ENCODE data around the gene CTPS1.

The CTPS1 gene

GRCh38 chr1:40971966-40972365 is 7.5 kb upstream of the CTPS1 start:
- no peaks in the 10 kb centered on the region for H3K9me3 ChIP-seq
- TF ChIP-seq CTCF (IDR thresholded peaks at IDR 0.05; ENCODE audit: low read depth, low read length): no peak
- no peaks in the 10 kb centered on the region for H3K4me1 ChIP-seq
- DNase-seq: no peak
- H3K36me3 ChIP-seq: no peaks in the 10 kb centered on the region
- no peak overlapping the region for H3K4me3 ChIP-seq (ENCODE audit: low read depth, low read length)
- H3K27me3 ChIP-seq: no peaks in the 10 kb centered on the region

- DNase-seq: no peak
- H3K4me3 ChIP-seq (ENCODE audit: low read depth, low read length): no peak overlapping the region
- H3K36me3 ChIP-seq: no peaks in the 10 kb centered on the region
- no peaks in the 10 kb centered on the region for H3K27me3 ChIP-seq
- no peak for TF ChIP-seq CTCF (IDR thresholded peaks at IDR 0.05; ENCODE audit: low read depth, low read length)
- H3K4me1 ChIP-seq: no peaks in the 10 kb centered on the region
- H3K9me3 ChIP-seq: no peaks in the 10 kb centered on the region
Observed at GRCh38 chr1:40973912-40974311, 5.6 kb upstream of the CTPS1 start.

GRCh38 chr1:40974945-40975344 is 4.6 kb upstream of the CTPS1 start:
- Histone ChIP-seq H3K36me3 (no peaks in the 10 kb centered on the region), H3K4me3 (ENCODE audit: low read depth, low read length) (no peak overlapping the region), H3K27me3 (no peaks in the 10 kb centered on the region), H3K9me3 (no peaks in the 10 kb centered on the region), H3K4me1 (no peaks in the 10 kb centered on the region)
- no peak for DNase-seq
- TF ChIP-seq CTCF (IDR thresholded peaks at IDR 0.05; ENCODE audit: low read depth, low read length): no peak

GRCh38 chr1:40976952-40977690 is 2.4 kb upstream of the CTPS1 start:
- H3K9me3 ChIP-seq: no peaks in the 10 kb centered on the region
- DNase-seq: no peak
- peaks cover 6% of the 10 kb centered on the region; the same call in 1 of the 2 replicates for H3K36me3 ChIP-seq
- no peaks in the 10 kb centered on the region for H3K27me3 ChIP-seq
- no peak for TF ChIP-seq CTCF (IDR thresholded peaks at IDR 0.05; ENCODE audit: low read depth, low read length)
- no peaks in the 10 kb centered on the region for H3K4me1 ChIP-seq
- H3K4me3 ChIP-seq (ENCODE audit: low read depth, low read length): no peak overlapping the region

- TF ChIP-seq CTCF (IDR thresholded peaks at IDR 0.05; ENCODE audit: low read depth, low read length): no peak
- H3K9me3 ChIP-seq: no peaks in the 10 kb centered on the region
Observed at GRCh38 chr1:40977716-40978115, 1.8 kb upstream of the CTPS1 start.

GRCh38 chr1:40978886-40979240 is 633 bp upstream of the CTPS1 start:
- H3K4me1 ChIP-seq: no peaks in the 10 kb centered on the region
- no peak for TF ChIP-seq CTCF (IDR thresholded peaks at IDR 0.05; ENCODE audit: low read depth, low read length)
- H3K27me3 ChIP-seq: no peaks in the 10 kb centered on the region
- H3K9me3 ChIP-seq: no peaks in the 10 kb centered on the region
- peaks cover 9% of the 10 kb centered on the region for H3K36me3 ChIP-seq
- H3K4me3 ChIP-seq (ENCODE audit: low read depth, low read length): peak overlapping the region; percentile 54
- DNase-seq: no peak

More at GRCh38 chr1:40977716-40978115, 1.8 kb upstream of the CTPS1 start:
- H3K27me3 ChIP-seq: no peaks in the 10 kb centered on the region
- no peaks in the 10 kb centered on the region for H3K4me1 ChIP-seq
- DNase-seq: no peak
- no peak overlapping the region for H3K4me3 ChIP-seq (ENCODE audit: low read depth, low read length)
- H3K36me3 ChIP-seq: peaks cover 6% of the 10 kb centered on the region
